ENCODE results near the gene STARD3. TPM values are rescaled to one million over a fixed set of nuclear protein-coding genes. Genes with fewer than 3 reads are reported as not detected.
"Not testable (repeated sequence)": the region's sequence is repeated elsewhere in the genome, so short reads cannot be mapped to it uniquely, and the experiment has no call there.

STARD3 gene
- total RNA-seq, result 59.3 and 64.4 TPM in 2 replicates

DNA sequence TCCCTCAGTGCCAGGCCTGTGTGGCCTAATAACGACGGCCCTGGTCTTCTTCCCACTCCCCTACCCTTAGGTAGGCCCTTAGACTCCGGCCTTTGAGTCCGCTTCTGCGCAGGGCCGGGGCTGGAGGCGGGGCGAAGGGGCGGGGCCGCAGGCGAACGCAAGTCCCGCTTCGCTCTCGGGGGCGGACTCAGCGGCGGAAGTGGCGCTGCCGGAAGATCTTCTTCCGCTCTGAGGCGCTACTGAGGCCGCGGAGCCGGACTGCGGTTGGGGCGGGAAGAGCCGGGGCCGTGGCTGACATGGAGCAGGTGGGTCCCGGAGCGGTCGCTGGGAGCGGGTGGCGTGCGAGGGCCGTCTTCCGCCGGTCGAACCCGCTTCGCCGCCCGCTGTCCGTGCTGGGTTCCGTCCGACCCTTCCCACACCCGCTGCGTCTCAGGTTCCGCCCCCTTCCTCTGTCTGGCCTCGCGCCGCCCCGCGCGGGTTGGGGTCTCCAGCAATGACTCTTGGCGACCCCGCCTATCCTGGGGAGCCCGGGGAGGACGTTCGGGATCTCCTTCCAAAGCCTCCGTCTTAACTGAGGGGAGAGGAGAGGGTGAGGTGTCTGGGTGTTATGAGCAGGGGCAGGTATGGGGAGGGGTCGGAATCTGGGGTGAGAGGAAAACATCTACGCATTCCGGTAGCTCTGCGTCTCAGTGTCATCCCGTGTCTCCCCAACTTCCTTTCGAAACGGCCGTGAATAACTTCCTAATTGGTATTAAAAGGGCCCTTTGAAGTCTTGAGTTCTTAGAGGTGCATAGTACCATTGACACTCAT, at the start of gene STARD3:
TSS of gene STARD3 (plus strand) at position 218 of the 810 bp plus-strand sequence. CDS start 16,388 bp downstream, outside the sequence.
- intact Hi-C loops (cut with micrococcal nuclease), result loop anchor here (2.0 to 10.0 kb wide), 5 partner anchors 50 to 345 kb away; partner anchors contain the start of genes MIEN1, PGAP3 and PSMD3

DNA sequence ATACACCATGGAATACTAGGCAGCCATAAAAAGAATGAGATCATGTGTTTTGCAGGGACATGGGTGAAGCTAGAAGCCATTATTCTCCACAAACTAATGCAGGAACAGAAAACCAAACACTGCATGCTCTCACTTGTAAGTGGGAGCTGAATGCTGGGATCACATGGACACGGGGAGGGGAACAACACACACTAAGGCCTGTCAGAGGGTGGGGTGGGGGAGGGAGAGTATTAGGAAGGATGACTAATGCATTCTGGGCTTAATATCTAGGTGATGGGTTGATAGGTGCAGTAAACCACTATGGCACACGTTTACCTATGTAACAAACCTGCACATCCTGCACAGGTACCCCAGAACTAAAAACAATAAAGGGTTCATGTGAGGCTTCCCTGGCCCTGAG, 46.8 kb upstream of the STARD3 start:
- intact Hi-C loops (cut with micrococcal nuclease), result not testable (repeated sequence)

DNA sequence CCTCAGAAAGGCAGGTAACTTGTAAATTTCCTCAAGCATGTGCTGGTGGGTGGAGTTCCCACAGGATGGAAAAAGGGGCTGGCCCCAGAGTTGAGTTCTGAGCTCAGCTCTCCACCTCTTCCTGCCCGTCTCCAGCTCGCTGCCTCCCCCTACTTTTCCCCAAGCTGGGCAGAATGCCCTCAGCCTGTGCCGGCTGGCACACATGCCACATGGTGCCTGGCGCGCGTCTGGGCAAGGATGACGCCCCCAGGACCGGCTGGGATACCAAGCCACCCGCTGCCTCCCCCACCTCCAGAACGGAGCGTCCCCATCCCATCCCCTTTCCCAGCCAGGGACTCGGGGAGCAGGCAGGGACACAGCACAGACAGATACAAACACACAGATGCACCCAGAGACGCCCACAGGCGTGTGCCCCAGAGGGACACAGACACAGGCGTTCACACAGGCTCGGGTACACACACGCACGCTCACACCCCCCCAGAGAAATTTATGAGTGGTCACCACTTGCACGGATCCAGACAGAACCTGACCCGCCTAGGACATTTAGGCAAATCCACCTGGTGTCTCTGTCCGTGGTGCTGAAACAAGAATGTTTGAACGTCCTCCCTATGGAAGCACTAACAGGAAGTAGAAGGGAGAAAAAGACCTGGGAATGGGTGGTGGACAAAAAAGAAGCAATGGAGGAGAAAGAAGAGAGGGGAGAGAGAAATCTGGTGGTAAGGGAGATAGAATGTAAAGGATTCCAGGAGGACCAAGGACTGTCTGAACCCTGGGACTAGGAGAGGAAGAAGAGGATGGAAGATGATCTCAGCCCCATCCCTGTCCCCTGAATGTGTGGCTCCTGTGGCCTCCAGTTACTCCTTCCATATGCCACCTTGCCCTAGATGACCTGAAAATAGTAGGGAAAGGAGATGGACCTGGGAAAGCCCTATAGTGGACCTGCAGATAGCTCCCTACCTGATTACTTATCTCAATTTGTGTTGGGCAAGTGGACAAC, 44.7 kb upstream of the STARD3 start:
- intact Hi-C loops (cut with micrococcal nuclease), result no loop called here

DNA sequence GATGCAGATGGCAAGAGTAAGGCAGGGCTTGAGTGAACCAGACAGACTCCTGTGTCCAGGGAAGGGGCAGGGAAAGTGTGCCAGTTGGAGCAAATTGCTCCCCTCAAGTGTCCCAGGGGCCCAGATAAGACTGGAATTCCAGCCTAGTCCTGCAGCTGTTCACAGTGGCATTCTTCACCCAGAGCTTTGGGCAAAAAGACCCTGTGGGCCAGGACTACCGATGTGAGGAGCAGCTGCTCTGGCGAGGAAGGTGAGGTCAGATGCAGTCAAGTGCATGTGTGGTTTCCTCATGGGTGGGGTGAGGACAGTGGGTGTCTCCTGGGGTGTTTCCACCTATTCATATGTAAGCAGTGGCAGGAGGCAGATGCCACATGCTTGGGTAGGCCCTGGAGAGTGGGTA, 43.6 kb upstream of the STARD3 start:
- intact Hi-C loops (cut with micrococcal nuclease), result no loop called here

DNA sequence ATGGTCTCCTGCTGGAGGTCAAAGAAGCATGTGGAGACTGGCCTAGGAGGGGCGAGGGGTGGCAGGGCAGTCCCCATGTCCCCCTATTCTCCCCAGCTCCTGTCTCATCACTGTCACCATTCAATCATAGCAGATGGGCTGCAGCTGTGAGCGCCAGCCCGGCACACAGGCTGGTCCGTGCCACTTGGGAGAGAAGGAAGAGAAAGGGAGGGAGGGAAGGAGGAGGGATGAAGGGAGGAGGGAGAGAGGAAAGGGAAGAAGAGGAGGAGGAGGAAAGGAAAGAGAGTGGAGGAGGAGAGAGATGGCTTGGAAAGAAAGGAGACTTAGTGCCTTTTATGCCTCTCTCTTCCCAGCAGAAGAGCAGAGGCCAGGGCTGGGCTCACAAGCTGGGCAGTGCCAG, 41.6 kb upstream of the STARD3 start:
- intact Hi-C loops (cut with micrococcal nuclease), result no loop called here

DNA sequence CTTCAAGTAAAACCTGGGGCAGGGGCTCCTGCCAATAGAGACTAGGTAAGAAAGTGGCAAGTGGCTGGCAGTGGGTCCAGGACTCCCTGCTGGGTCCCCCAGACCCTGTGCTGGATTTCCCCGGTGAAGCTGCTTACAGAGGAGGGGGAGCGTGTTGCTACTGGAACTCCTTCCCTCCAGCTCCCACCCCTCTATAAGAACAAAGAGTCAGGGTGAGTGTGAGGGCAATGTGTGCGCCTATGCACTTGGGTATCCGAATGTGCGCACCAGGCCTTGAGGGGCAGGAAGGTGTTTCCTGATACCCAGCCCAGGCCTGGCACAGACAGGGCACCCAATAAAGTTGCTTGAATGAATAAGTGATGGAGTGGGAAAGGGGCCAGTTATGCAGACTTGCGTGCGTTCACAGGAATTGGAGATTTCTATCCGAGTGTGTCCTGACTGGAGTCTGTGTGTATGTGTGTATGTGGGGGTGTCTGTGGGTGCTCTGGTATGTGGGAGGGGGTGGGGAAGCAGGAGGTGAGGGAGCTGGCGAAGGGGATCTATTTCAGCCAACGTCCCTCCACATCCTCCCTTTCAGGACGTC, 40.9 kb upstream of the STARD3 start:
- intact Hi-C loops (cut with micrococcal nuclease), result no loop called here

DNA sequence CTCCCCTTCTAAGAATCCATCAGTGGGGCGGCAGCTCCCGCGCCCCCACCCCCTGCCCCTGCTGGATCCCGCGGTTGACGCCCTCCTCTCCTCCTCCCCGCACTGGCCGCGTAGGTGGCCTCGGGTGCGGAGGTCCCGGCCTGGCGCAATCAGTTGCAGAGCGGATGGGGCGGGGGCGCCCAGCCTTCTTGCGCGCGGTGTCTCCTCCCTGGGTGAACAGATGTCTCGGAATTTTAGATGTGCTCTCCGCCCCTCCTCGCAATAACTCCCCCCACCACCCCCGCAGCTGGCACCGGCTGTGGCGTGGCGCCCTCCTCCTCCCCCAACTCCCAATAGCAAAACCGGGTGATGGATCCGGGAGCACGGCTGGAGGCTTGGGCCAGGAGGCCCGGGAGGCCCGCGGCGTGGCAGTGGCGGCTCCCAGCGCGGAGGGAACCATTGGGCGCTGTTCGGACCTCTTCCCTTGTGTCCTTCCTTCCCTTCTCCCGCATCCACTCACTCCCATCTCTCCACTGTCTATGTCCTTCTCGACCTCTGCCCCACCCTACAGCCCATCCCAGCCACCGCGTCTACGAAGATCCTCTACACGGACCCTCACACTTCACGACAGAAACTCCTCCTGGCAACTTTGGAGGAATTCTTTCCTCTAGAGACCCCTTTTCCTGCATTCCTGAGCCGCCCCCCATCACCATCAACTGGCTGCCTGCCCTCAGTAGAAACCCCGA, 40.2 kb upstream of the STARD3 start:
- intact Hi-C loops (cut with micrococcal nuclease), result no loop called here

DNA sequence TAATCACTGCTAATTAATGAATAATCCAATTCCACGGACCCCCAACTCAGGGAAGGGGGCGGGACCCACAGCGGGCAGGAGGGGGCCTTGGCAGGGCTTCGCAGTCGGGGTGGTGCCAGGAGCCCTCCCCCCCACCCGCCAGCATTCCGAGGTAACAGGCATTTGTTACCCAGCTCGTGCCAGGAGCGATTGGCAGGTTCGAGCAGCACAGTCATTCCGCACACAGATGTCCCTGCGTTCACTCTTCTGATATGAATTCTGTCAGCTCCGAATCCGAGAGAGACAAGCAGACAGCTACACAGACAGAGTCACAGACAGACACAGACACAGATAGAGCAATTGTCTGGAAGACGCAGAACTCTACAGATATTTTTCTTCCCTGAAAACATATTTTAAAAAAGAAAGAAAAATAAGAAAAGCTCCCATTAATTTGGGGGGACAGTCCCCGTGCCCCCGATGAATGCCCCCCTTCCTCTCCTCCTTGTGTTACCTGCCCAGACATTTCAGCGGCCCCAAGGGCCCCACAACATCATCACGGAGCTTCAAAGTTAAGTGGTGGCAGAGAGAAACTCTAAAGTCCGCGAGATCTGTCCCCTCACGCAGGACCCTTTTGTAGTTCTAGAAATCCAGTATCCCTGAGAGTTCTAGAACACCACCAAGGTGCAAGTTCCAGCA, 39.4 kb upstream of the STARD3 start:
- intact Hi-C loops (cut with micrococcal nuclease), result no loop called here

DNA sequence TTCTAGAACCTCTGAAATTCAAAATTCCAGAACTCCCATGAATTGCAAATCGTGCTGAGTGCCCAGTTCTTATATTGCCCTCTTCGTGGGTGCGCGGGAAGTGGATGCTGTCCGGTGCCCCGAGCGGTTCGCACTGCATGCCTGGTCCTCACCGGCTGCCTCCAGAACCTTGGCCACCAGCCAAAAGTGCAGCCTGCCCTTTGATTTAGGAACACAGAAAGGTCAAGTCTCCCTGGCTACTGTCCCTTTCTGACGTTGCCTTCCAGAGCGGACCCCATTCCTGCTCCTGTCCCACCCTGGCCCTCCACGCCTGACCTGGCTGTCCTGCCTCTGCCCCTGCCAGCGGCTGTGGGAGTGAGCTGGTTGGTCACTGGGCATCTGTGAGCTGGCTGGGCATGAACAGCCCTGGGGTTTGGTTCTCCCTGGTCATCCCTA, 38.9 kb upstream of the STARD3 start:
- intact Hi-C loops (cut with micrococcal nuclease), result no loop called here

DNA sequence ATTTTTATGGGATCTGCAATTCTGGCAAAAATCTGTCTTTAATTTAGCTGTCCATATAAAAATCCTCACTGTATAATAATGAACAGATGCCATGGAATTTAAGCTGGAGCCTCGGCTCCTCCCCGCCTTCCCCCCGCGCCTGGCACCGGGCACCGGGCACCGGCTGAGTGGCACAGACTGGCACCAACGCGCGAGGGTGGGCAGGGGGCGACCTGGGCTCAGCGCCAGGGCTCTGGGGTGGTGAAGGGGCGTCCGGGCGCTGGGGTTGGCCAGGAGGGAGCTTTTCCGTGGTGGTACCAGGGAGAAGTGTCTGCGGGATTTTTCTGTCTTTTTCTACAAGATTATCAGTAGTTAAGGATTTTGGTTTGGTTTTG, 38.3 kb upstream of the STARD3 start:
- intact Hi-C loops (cut with micrococcal nuclease), result no loop called here

DNA sequence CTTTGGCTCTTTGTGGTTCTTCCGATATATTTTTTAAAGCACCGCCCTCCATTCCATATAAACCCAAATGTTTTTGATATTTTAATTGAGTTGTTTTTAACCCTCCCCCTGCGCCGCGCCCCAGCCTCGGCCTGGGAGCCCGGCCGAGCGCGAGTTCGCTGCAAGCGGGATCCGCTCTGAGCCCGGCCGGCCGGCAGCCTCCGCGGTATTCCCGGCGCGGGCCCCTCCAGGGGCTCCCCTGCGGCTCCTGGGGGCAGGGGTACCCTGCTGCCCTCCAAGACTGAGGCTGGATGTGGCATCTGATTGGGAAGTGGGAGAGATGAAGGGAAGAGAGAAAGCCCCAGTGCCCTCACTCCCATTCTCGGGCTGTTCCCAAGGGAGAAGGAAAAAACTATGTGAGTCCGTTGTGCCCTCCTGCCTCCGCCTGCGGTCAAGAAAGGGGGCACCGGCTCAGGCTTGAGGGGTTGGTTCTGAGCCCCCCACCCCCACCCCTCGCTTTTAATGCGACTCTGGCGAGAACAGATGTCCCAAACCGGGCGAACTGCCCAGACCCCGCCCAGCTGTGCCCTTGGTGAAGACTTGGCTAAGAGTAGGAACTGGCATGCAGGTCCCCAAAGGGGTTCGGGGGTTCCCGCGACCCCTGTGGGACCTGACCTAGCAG, 37.8 kb upstream of the STARD3 start:
- intact Hi-C loops (cut with micrococcal nuclease), result no loop called here

DNA sequence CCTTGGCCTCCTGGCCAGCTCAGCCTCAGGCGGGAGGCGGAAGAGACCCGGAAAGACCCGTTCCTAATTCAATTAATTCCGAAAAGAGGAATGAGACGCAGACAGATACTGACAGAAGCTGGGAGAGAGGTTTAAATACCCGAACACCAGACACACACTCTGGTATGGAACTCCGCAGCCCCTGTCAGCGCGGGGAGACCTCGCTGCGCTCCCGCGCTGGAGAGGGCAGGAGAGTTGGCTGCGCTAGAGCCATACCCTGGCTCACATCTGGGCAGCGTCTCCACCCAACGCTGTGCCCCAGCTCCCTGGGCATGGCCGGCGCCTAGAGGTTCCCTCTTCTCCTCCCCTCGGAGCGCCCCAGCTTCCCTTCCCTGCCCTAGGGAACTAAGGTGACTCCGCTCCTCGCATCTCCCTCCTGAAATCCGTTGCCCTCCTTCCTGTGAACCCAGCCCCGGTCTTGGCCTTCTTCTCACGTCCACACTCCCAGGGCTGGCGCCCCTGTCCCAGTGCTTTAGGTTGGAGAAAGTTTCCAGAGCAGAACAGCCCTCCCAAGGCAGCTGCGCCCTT, 37.2 kb upstream of the STARD3 start:
- intact Hi-C loops (cut with micrococcal nuclease), result no loop called here

DNA sequence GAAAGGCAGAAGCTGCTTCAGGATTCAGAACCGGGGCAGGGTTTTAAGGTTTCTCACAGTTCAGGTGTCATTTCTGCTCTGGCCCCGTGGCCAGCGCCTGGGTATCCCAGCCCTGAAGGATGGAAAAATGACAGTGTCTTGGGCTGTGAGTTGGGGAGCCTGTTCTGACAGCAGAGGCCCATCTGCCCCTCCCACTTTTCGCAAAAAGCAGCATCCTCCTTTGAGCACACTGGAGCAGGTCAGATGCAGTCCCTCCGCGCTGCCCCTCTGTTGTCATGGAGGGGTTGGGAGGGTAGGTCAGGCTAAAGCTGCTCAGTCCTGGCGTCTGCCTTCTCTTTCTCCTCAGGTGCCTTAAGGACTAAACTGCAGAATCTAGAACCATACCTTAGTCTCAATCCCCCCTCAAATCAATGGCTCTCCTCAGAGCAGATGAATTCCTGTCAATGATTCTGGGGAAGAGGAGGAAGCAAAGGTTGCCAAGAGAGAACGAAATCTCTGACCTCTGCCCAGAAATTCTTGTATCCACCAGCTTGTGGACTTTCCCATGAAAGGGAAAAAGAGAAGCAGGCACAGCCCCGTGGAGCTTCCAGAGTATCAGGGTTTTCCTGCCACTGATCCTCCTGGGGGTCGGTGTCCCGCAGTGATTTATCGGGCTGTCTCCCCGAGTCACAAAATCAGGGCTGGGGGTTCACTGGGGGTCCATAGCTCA, 36.5 kb upstream of the STARD3 start:
- intact Hi-C loops (cut with micrococcal nuclease), result no loop called here

DNA sequence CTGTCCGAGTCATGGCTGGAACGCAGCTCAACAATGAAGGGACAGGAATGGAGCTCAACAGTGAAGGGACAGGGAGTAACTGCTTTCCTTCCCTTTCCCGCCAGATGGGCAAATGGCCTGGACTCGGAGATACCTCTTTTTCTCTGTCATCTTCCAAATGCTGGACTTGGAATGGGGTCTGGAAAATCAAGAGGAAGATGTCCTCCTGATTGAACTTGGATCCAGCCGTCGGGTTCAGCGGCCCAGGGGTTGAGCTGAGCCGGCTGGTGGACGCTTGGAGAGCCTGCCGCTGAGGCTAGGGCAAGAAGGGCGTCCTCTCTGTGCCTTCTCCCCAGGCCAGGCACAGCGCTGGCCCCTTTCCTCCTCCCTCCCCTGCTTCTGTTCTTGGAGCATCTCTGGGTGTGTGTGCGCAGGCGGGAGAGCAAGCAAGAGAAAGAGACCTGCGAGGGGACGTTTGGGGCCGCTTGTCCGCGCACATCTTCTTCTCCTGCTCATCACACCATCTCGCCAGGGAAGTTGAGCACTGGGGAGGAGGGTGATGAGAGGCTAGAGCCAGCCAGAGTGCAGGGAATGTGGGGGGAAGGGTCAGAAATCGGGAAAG, 35.8 kb upstream of the STARD3 start:
- intact Hi-C loops (cut with micrococcal nuclease), result no loop called here

DNA sequence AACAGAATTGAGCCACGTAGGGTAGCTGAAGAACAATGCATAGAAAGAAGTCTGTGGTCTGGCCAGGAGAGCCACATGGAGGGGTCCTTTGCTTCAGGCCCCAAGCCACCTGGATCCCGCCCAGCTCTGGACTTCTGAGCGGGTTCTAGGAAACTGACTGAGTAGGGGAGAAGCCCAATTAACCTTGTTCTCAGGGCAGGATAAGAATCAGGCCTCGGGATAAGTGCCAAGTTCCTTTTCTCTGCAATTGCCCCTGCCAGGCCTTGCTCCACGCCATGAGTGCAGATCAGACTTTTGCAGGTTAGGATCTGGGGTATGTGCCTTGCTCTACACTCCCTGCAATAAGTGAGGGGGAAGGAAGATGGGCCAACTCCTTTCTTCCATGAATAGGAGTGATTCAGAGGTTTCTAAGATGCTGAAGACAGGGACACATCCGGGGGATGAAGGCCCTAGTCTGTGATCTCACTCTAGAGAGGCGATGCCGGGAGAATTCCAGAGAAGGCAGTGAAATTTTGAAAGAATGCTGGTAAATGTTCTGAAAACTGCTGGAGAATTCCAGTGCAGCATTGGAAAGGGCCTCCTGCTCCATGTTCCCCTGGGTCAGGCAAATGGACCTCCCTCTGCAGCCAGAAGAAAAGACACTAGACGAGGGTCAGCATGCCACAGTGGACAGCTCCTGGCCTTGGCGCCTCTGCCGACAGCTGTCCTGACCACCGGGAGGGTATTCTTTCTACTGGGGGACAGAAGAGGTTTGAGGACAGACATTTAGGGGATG, 35.0 kb upstream of the STARD3 start:
- intact Hi-C loops (cut with micrococcal nuclease), result no loop called here

DNA sequence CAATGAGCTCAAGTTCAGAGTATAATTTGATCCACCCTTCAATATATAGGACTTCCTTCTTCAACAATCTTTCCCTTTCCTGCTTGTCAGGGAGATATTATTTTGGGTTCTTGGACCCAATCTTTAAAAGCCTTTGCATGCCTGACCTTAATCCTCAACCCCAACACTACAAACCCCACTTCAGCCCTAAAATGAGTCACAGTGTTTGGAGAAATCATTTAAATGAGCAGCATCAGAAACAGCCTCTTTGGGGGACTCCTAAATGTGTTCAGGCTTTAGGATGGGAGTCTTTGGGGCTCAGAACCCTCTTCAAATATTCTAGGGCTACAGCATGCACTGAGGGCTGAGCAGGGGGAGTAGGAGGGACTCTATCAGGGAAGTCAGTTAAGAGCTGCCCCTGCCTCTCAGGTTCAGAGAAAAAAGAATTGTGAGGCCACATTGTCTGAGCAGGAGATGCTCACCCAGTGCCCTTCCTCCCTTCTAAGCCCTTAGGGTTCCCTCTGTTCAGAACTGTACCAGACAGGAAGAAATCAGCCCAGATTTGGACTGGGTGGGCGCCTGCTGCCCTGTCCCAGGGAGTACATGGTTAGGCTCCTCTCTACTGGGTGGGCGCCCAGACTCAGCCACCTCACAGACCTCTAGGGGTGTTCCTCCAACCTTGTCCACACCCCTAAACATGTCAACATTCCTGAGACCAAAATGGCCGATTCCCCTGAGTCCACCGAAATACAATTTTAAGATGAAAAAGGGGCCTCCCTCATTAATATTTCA, 34.2 kb upstream of the STARD3 start:
- intact Hi-C loops (cut with micrococcal nuclease), result no loop called here

Measured in T-helper 2 cell treated with Interferon-gamma antibody and Interleukin-4, amounts not matched to agents 100 ng/mL and 5 ng/mL, for 36 hours (primary cell).